Astrocyte (in vitro differentiated cells and primary cell): Measurements from ENCODE around the gene PRKG1.

Experiments
- EZH2 ChIP-seq: IDR thresholded peaks from 2 replicates; pipeline ENCODE4 v1.6.1; 2012; ENCODE audit warnings: mild to moderate bottlenecking, low read length, inconsistent platforms; ENCODE audit not compliant: insufficient read depth
- TF ChIP-seq, protein P1 (sequence below): IDR thresholded peaks from 2 replicates; pipeline ENCODE4 v1.5.1; 2011; ENCODE audit warnings: low read depth, mild to moderate bottlenecking, inconsistent platforms, low read length, moderate library complexity; ENCODE audit not compliant: insufficient read depth

DNA sequence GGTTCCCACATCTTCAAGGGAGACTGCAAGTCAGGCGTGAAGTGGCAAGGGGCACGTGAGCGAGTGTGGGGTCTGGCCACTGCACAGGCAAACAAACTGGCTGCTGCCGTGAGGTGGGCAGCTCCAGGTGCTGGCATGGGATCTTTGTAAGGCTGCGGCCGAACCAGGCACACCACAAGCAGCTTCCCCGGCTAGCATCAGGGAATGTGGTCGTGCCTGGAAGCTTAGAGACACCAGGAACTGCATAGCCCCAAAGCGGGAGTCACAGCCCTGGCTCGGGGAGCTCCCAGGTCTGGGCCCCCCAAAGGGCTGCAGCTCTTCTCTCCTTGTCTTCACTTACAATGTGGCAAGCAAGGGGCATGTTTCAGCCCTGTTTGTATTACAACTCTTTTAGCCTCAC, 988.9 kb downstream of the PRKG1 start:
- TF ChIP-seq, protein P1, sequence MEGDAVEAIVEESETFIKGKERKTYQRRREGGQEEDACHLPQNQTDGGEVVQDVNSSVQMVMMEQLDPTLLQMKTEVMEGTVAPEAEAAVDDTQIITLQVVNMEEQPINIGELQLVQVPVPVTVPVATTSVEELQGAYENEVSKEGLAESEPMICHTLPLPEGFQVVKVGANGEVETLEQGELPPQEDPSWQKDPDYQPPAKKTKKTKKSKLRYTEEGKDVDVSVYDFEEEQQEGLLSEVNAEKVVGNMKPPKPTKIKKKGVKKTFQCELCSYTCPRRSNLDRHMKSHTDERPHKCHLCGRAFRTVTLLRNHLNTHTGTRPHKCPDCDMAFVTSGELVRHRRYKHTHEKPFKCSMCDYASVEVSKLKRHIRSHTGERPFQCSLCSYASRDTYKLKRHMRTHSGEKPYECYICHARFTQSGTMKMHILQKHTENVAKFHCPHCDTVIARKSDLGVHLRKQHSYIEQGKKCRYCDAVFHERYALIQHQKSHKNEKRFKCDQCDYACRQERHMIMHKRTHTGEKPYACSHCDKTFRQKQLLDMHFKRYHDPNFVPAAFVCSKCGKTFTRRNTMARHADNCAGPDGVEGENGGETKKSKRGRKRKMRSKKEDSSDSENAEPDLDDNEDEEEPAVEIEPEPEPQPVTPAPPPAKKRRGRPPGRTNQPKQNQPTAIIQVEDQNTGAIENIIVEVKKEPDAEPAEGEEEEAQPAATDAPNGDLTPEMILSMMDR, result no peak
- no peak for TF ChIP-seq EZH2
